Measurements from ENCODE around the gene HOXD11. TPM values are rescaled to one million over a fixed set of nuclear protein-coding genes. Genes with fewer than 3 reads are reported as not detected.

Gene HOXD11
- total RNA-seq = not detected
- long read RNA-seq = 0 reads

- intact Hi-C loops (cut with DNase I) = no loop called here
- no peak for DNase-seq (ENCODE audit: low spot score)
Observed at GRCh38 chr2:176106581-176107539, at the start of gene HOXD11. TSS of gene HOXD11 (plus strand) at chr2:176107280. CDS start at chr2:176107356, 76 bp downstream.

- DNase-seq (ENCODE audit: low spot score) = no peak
- intact Hi-C loops (cut with DNase I) = no loop called here
Observed at GRCh38 chr2:176063958-176064357, 43.1 kb upstream of the HOXD11 start.

- no peak for DNase-seq (ENCODE audit: low spot score)
- intact Hi-C loops (cut with DNase I) = no loop called here
Observed at GRCh38 chr2:176066645-176067588, 40.2 kb upstream of the HOXD11 start.

- DNase-seq (ENCODE audit: low spot score) = no peak
- intact Hi-C loops (cut with DNase I) = no loop called here
Observed at GRCh38 chr2:176067589-176068418, 39.3 kb upstream of the HOXD11 start.

- no peak for DNase-seq (ENCODE audit: low spot score)
- intact Hi-C loops (cut with DNase I) = no loop called here
Observed at GRCh38 chr2:176068419-176068832, 38.7 kb upstream of the HOXD11 start.

GRCh38 chr2:176071330-176072291 is 35.5 kb upstream of the HOXD11 start:
- intact Hi-C loops (cut with DNase I) = no loop called here
- no peak for DNase-seq (ENCODE audit: low spot score)

GRCh38 chr2:176072292-176072669 is 34.8 kb upstream of the HOXD11 start:
- intact Hi-C loops (cut with DNase I) = no loop called here
- no peak for DNase-seq (ENCODE audit: low spot score)

GRCh38 chr2:176072951-176073904 is 33.9 kb upstream of the HOXD11 start:
- intact Hi-C loops (cut with DNase I) = no loop called here
- no peak for DNase-seq (ENCODE audit: low spot score)

- intact Hi-C loops (cut with DNase I) = no loop called here
- no peak for DNase-seq (ENCODE audit: low spot score)
Observed at GRCh38 chr2:176074919-176075425, 32.1 kb upstream of the HOXD11 start.

- intact Hi-C loops (cut with DNase I) = no loop called here
- no peak for DNase-seq (ENCODE audit: low spot score)
Observed at GRCh38 chr2:176075481-176075880, 31.6 kb upstream of the HOXD11 start.

- no peak for DNase-seq (ENCODE audit: low spot score)
- intact Hi-C loops (cut with DNase I) = no loop called here
Observed at GRCh38 chr2:176076063-176076462, 31.0 kb upstream of the HOXD11 start.

- intact Hi-C loops (cut with DNase I) = no loop called here
Observed at GRCh38 chr2:176076796-176077195, 30.3 kb upstream of the HOXD11 start.

GRCh38 chr2:176078541-176079284 is 28.4 kb upstream of the HOXD11 start:
- intact Hi-C loops (cut with DNase I) = no loop called here
- no peak for DNase-seq (ENCODE audit: low spot score)

More at GRCh38 chr2:176076796-176077195, 30.3 kb upstream of the HOXD11 start:
- DNase-seq (ENCODE audit: low spot score) = no peak

GRCh38 chr2:176079285-176079830 is 27.7 kb upstream of the HOXD11 start:
- no peak for DNase-seq (ENCODE audit: low spot score)
- intact Hi-C loops (cut with DNase I) = no loop called here

GRCh38 chr2:176079831-176080539 is 27.1 kb upstream of the HOXD11 start:
- DNase-seq (ENCODE audit: low spot score) = no peak
- intact Hi-C loops (cut with DNase I) = loop anchor here (2.0 kb wide), 1 partner anchor 77 kb away; the partner anchor contains the start of gene LNPK
